Stimulated activated naive CD8-positive, alpha-beta T cell treated with anti-CD3 and anti-CD28 coated beads, Interleukin-15, amount 100 ng/mL, for 72 hours (primary cell): ENCODE data around the gene PYGM.

Experiments used
- ATAC-seq: fragments of 150-1000 bp; cut with Tn5 transposase; 2 replicates; pipeline ENCODE4 v1.10.0; 2021; ENCODE audit warnings: mild to moderate bottlenecking, moderate library complexity
- DNase-seq, 2 donors: peaks; one replicate each; pipeline ENCODE4 v3.0.0; 2021 to 2022
- H3K27ac Mint-ChIP-seq, 2 donors: one replicate each; pipeline ENCODE4 v1.8.0; 2022; ENCODE audit warnings: mild to moderate bottlenecking in 2 of 2, mixed read lengths in 2 of 2, moderate library complexity in 2 of 2
- H3K27me3 Mint-ChIP-seq: one replicate; pipeline ENCODE4 v1.8.0; 2022; ENCODE audit warnings: mixed read lengths
- H3K4me1 Mint-ChIP-seq: one replicate; pipeline ENCODE4 v1.8.0; 2022; ENCODE audit warnings: mild to moderate bottlenecking, mixed read lengths
- H3K4me3 Mint-ChIP-seq, 2 donors: one replicate each; pipeline ENCODE4 v1.8.0; 2022; ENCODE audit warnings: mild to moderate bottlenecking in 2 of 2, mixed read lengths in 2 of 2, moderate library complexity in 1 of 2
- H3K9me3 Mint-ChIP-seq, 2 donors: one replicate each; pipeline ENCODE4 v1.8.0; 2022; ENCODE audit warnings: mixed read lengths in 2 of 2

Gene PYGM

GRCh38 chr11:64723117-64723906 is 36.5 kb downstream of the PYGM start, which contains the start of gene NRXN2:
Gene NRXN2, minus strand, starts transcription at chr11:64723197. Its CDS starts 9,498 bp downstream, at chr11:64713699.
- Mint-ChIP-seq H3K27ac (peak within 1 kb of the TSS; percentile 79 to 87), H3K4me3 (peak within 1 kb of the TSS; percentile 75 to 84), H3K9me3 (no peaks in the 10 kb centered on the region), H3K4me1 (peaks cover 30% of the 10 kb centered on the region), H3K27me3 (peaks cover 34% of the 10 kb centered on the region)
- DNase-seq (peak; percentile 85 to 90), ATAC-seq (peak; percentile 96)

- DNase-seq (no peak), ATAC-seq (no peak)
- H3K27ac Mint-ChIP-seq = peak overlapping the region in 1 of 2 donors; percentile 62
- H3K27me3 Mint-ChIP-seq = peaks cover 43% of the 10 kb centered on the region
- peak overlapping the region; percentile 44 to 58 for H3K4me3 Mint-ChIP-seq
- H3K4me1 Mint-ChIP-seq = peaks cover 30% of the 10 kb centered on the region
- no peaks in the 10 kb centered on the region for H3K9me3 Mint-ChIP-seq
Measured at GRCh38 chr11:64722141-64723065, 37.4 kb downstream of the PYGM start.

DNA sequence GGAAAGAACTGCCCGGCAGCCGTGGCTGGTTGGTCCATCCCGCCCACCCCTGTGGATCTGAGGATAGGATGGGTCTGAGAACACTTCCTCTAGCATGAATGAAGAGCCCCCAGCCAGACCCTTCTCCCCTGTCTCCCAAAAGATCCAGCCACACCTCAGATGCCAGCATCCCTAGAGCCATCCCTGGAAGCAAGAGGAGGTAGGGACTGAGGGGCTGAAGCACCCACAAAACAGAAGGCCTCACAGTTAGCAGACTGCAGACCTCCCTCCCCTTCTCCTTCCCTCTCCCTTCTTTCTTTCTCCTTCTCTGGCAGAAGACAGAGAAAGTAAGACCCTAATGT is 38.4 kb downstream of the PYGM start:
- Mint-ChIP-seq H3K9me3 (no peaks in the 10 kb centered on the region), H3K4me3 (no peak overlapping the region), H3K4me1 (peaks cover 34% of the 10 kb centered on the region), H3K27me3 (peaks cover 54% of the 10 kb centered on the region), H3K27ac (no peak overlapping the region)
- DNase-seq (no peak), ATAC-seq (no peak)

DNA sequence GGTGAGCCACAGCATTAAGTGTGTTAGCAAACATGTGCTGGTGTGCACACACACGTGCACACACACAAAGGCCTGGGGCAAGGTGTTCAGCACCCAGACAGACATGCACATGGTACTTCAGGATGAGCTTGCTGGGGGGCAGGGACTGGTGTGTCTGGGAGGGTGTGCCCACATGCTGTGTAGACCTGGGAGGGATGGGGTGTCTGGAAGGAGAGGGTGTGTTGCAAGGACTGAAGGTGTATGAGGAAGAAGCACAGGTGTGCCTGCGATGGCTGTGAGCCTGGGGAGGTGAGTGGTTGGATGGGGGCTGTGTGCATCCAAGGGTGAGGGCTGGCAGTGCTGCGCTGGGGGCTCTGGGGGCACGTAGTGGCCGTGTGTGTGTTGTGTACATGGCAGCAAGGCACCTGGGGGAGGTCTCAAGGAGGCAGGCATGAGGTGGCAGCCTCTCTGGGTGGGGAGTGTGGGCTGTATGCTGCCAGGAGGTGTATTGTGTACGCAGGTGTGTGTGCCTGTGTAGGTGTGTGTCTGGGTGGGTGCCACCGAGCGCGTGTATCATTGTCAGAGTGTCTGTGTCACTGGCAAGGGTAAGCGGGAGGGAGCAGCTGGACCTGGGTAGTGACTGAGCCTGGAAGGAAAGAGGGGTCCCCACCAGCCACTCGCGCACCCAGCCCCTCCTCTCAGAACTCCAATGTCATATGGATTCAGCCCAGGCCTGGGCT is 39.0 kb downstream of the PYGM start:
- H3K27ac Mint-ChIP-seq = peak overlapping the region in 1 of 2 donors; percentile 1
- ATAC-seq (no peak), DNase-seq (no peak)
- peaks cover 39% of the 10 kb centered on the region for H3K4me1 Mint-ChIP-seq
- H3K27me3 Mint-ChIP-seq = peaks cover 59% of the 10 kb centered on the region
- H3K4me3 Mint-ChIP-seq = no peak overlapping the region
- no peaks in the 10 kb centered on the region for H3K9me3 Mint-ChIP-seq

DNA sequence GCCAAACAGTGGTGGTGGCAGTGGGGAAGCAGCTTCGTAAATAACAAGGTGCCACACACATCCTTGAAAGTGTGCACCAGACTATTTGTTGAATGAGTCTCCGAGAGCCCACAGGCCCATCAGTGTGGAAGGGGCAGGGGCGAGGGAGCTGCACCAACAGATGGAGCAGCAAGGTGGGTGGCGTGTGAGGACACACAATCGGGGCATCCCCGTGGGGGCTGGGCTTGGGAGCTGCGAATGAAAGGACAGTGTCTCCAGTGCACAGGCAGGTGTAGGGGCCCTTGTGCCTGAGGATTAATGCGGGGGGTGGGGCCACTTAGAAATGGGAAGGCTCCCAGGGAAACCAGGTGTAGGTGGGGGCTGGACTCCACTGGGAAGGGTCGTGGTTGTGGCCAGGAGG is 39.6 kb downstream of the PYGM start:
- Mint-ChIP-seq H3K27me3 (peaks cover 65% of the 10 kb centered on the region), H3K4me3 (no peak overlapping the region), H3K9me3 (no peaks in the 10 kb centered on the region), H3K4me1 (peaks cover 34% of the 10 kb centered on the region), H3K27ac (peak overlapping the region in 1 of 2 donors; percentile 29)
- ATAC-seq (no peak), DNase-seq (no peak)

DNA sequence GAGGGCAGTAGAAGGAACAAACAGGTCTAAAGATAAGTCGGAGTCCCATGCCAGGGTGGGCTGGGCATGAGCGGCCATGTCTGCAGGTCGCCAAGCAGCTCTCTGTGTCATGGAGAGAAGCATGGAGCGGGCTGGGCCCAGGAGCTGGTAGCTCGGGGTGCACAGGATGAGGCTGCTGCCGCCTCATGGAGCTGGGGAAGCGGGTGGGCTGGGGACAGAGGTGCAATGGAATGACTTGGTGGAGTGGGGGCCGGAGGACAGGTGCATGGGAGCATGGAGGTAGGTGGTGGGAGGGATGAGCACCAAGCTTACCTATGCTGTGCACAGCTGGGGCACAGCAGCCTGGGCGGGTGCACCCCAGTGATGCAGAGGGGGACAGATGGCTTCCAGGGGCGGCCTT is 40.4 kb downstream of the PYGM start:
- Mint-ChIP-seq H3K4me1 (peaks cover 27% of the 10 kb centered on the region), H3K27me3 (peaks cover 73% of the 10 kb centered on the region), H3K27ac (no peak overlapping the region), H3K4me3 (no peak overlapping the region), H3K9me3 (no peaks in the 10 kb centered on the region)
- no peak for DNase-seq
- ATAC-seq = no peak

DNA sequence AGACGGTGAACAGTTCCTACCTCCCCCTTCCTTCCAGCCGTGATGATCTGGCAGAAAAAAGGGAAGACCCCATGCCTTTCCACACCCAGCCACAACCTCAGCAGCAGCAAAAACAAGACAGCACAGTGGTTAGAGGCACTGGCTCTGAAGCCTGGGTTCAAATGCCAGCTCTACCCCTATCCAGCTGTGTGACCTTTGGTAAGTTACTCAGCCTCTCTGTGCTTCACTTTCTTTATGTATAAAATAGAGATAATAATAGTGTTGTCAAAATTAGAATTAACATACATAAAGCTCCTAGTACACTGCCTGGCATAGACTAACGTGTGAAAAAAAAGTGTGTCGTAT is 41.0 kb downstream of the PYGM start:
- ATAC-seq = no peak
- H3K27ac Mint-ChIP-seq = no peak overlapping the region
- no peaks in the 10 kb centered on the region for H3K9me3 Mint-ChIP-seq

GRCh38 chr11:64718084-64718779 is 41.5 kb downstream of the PYGM start:
- Mint-ChIP-seq H3K27ac (peak overlapping the region in 1 of 2 donors; percentile 34), H3K27me3 (peaks cover 81% of the 10 kb centered on the region), H3K4me3 (no peak overlapping the region), H3K4me1 (peaks cover 20% of the 10 kb centered on the region), H3K9me3 (no peaks in the 10 kb centered on the region)
- DNase-seq = no peak
- ATAC-seq = no peak

More for the DNA sequence above, 41.0 kb downstream of the PYGM start:
- Mint-ChIP-seq H3K4me1 (peaks cover 25% of the 10 kb centered on the region), H3K4me3 (no peak overlapping the region), H3K27me3 (peaks cover 79% of the 10 kb centered on the region)
- no peak for DNase-seq

GRCh38 chr11:64717268-64717578 is 42.6 kb downstream of the PYGM start:
- no peaks in the 10 kb centered on the region for H3K9me3 Mint-ChIP-seq
- ATAC-seq (no peak), DNase-seq (no peak)
- no peak overlapping the region for H3K27ac Mint-ChIP-seq
- H3K4me1 Mint-ChIP-seq = peaks cover 18% of the 10 kb centered on the region
- H3K27me3 Mint-ChIP-seq = peaks cover 79% of the 10 kb centered on the region
- H3K4me3 Mint-ChIP-seq = no peak overlapping the region

GRCh38 chr11:64716473-64717267 is 43.1 kb downstream of the PYGM start:
- DNase-seq = no peak
- Mint-ChIP-seq H3K4me1 (peaks cover 22% of the 10 kb centered on the region), H3K27me3 (peaks cover 79% of the 10 kb centered on the region), H3K9me3 (no peaks in the 10 kb centered on the region), H3K4me3 (no peak overlapping the region), H3K27ac (no peak overlapping the region)
- ATAC-seq = no peak

- Mint-ChIP-seq H3K27me3 (peaks cover 79% of the 10 kb centered on the region), H3K27ac (no peak overlapping the region)
- DNase-seq = no peak
Measured at GRCh38 chr11:64715756-64716472, 43.9 kb downstream of the PYGM start.

GRCh38 chr11:64715110-64715509 is 44.7 kb downstream of the PYGM start:
- H3K27ac Mint-ChIP-seq = no peak overlapping the region
- DNase-seq (no peak), ATAC-seq (no peak)
- no peaks in the 10 kb centered on the region for H3K9me3 Mint-ChIP-seq
- peaks cover 79% of the 10 kb centered on the region for H3K27me3 Mint-ChIP-seq
- H3K4me3 Mint-ChIP-seq = no peak overlapping the region
- peaks cover 32% of the 10 kb centered on the region for H3K4me1 Mint-ChIP-seq

More at GRCh38 chr11:64715756-64716472, 43.9 kb downstream of the PYGM start:
- no peak for ATAC-seq
- H3K4me1 Mint-ChIP-seq = peaks cover 30% of the 10 kb centered on the region
- H3K4me3 Mint-ChIP-seq = no peak overlapping the region
- no peaks in the 10 kb centered on the region for H3K9me3 Mint-ChIP-seq

DNA sequence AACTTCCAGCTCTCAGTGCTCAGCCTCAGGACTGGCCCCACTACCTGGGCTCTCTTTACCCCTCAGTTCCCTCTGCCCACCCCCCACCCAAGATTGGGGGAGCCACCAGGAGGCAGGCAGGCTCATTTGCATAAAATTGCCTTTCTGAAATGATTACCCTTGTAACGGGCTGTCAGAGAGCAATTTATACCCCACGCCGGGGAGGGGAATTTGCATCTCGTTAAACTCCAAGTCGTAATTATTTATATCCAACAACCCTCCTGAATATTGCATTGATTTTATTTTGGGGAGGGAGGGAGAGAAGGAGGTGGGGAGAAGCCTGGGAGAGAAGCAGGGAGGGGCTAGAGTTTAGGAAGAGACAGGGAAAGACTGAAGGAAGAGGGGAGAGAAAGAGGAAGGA is 45.1 kb downstream of the PYGM start:
- DNase-seq (no peak), ATAC-seq (no peak)
- Mint-ChIP-seq H3K27me3 (peaks cover 80% of the 10 kb centered on the region), H3K4me1 (peaks cover 32% of the 10 kb centered on the region), H3K27ac (no peak overlapping the region), H3K4me3 (no peak overlapping the region), H3K9me3 (no peaks in the 10 kb centered on the region)

GRCh38 chr11:64713781-64714363 is 45.9 kb downstream of the PYGM start:
- ATAC-seq (no peak), DNase-seq (no peak)
- Mint-ChIP-seq H3K27me3 (peaks cover 85% of the 10 kb centered on the region), H3K9me3 (no peaks in the 10 kb centered on the region), H3K27ac (no peak overlapping the region), H3K4me1 (peaks cover 32% of the 10 kb centered on the region), H3K4me3 (peak overlapping the region in 1 of 2 donors; percentile 61)
